Neural cell (in vitro differentiated cells): Measurements from ENCODE around the gene CDKL5. TPM values are rescaled to one million over a fixed set of nuclear protein-coding genes. Genes with fewer than 3 reads are reported as not detected.

ENCODE experiments used
- H2AFZ ChIP-seq: fragments of 200-600, 300-800 bp; sonication (generic), shearing (Covaris generic); 2 replicates; pipeline ENCODE4 v1.6.0; 2014; ENCODE audit warnings: low read depth, mild to moderate bottlenecking, antibody characterized with exemption, low read length, moderate library complexity
- H3F3A ChIP-seq: fragments of 200-600 bp; shearing (Covaris generic); 2 replicates; pipeline ENCODE4 v1.6.1; 2016; ENCODE audit warnings: mild to moderate bottlenecking, moderate library complexity, mixed read lengths, antibody characterized with exemption, low read length; ENCODE audit not compliant: insufficient read depth, poor library complexity, severe bottlenecking
- H3K27ac ChIP-seq: fragments of 200-600, 300-800 bp; sonication (generic), shearing (Covaris generic); 2 replicates; pipeline ENCODE4 v1.5.1; 2014; ENCODE audit warnings: mild to moderate bottlenecking, low read length, moderate library complexity
- H3K27me3 ChIP-seq: fragments of 300-800, 200-600 bp; sonication (generic), shearing (Covaris generic); 2 replicates; pipeline ENCODE4 v1.6.0; 2014; ENCODE audit warnings: mild to moderate bottlenecking, low read depth, low read length, moderate library complexity; ENCODE audit not compliant: insufficient read depth
- H3K36me3 ChIP-seq: fragments of 300-800, 200-600 bp; sonication (generic), shearing (Covaris generic); 2 replicates; pipeline ENCODE4 v1.5.1; 2014; ENCODE audit warnings: mild to moderate bottlenecking, antibody characterized with exemption, low read length, moderate library complexity; ENCODE audit not compliant: insufficient read depth
- H3K4me2 ChIP-seq: fragments of 300-800, 200-600 bp; sonication (generic), shearing (Covaris generic); 2 replicates; pipeline ENCODE4 v1.6.0; 2014; ENCODE audit warnings: mild to moderate bottlenecking, low read length
- H3K4me3 ChIP-seq: fragments of 300-800, 200-600 bp; sonication (generic), shearing (Covaris generic); 2 replicates; pipeline ENCODE4 v1.5.1; 2014; ENCODE audit warnings: mild to moderate bottlenecking, low read length, moderate library complexity
- H3K79me2 ChIP-seq: fragments of 200-600 bp; shearing (Covaris generic); replicated peaks from 2 replicates; pipeline ENCODE4 v1.6.0; 2014; ENCODE audit warnings: mild to moderate bottlenecking, low read length, moderate library complexity; ENCODE audit not compliant: insufficient read depth
- H3K9ac ChIP-seq: fragments of 300-800, 200-600 bp; sonication (generic), shearing (Covaris generic); 2 replicates; pipeline ENCODE4 v1.6.1; 2016; ENCODE audit warnings: mild to moderate bottlenecking, low read length, mixed read lengths
- H3K9me2 ChIP-seq: fragments of 200-600 bp; shearing (Covaris generic); 2 replicates; pipeline ENCODE4 v1.6.1; 2016; ENCODE audit warnings: mild to moderate bottlenecking, low read length, mixed read lengths; ENCODE audit not compliant: insufficient read depth
- H3K9me3 ChIP-seq: fragments of 200-600, 300-800 bp; sonication (generic), shearing (Covaris generic); 2 replicates; pipeline ENCODE4 v1.6.1; 2016; ENCODE audit warnings: mild to moderate bottlenecking, mixed run types, low read length, moderate library complexity, mixed read lengths
- H4K20me1 ChIP-seq: fragments of 200-600 bp; shearing (Covaris generic); 2 replicates; pipeline ENCODE4 v1.6.1; 2016; ENCODE audit warnings: mild to moderate bottlenecking, mixed run types; ENCODE audit not compliant: insufficient read depth
- EP300 ChIP-seq: fragments of 450-650 bp; conservative IDR thresholded peaks from 2 replicates; pipeline ENCODE4 v1.6.1; 2014; ENCODE audit warnings: antibody characterized with exemption, mild to moderate bottlenecking, moderate library complexity; ENCODE audit not compliant: poor library complexity, severe bottlenecking
- MXI1 ChIP-seq: fragments of 450-650 bp; conservative IDR thresholded peaks from 2 replicates; pipeline ENCODE4 v1.6.1; 2014; ENCODE audit warnings: antibody characterized with exemption, mild to moderate bottlenecking; ENCODE audit not compliant: poor library complexity, severe bottlenecking
- POLR2AphosphoS5 ChIP-seq: IDR thresholded peaks from 2 replicates; pipeline ENCODE4 v1.6.1; 2012
- RAD21 ChIP-seq: fragments of 450-650 bp; conservative IDR thresholded peaks from 2 replicates; pipeline ENCODE4 v1.6.1; 2014; ENCODE audit warnings: antibody characterized with exemption, mild to moderate bottlenecking, moderate library complexity
- REST ChIP-seq: IDR thresholded peaks from 2 replicates; pipeline ENCODE4 v1.6.1; 2012; ENCODE audit warnings: borderline replicate concordance
- SMC3 ChIP-seq: fragments of 450-650 bp; conservative IDR thresholded peaks from 2 replicates; pipeline ENCODE4 v1.6.1; 2014; ENCODE audit warnings: antibody characterized with exemption, mild to moderate bottlenecking, moderate library complexity; ENCODE audit not compliant: poor library complexity
- TAF1 ChIP-seq: IDR thresholded peaks from 2 replicates; pipeline ENCODE4 v1.6.1; 2012; ENCODE audit warnings: low read depth
- polyA plus RNA-seq: library from polyadenylated mRNA; depleted of rRNA; stranded (reverse); fragments of >200 nt; gene quantifications from 2 replicates; pipeline ENCODE4 v1.2.3, GENCODE V29; 2014
- TF ChIP-seq, protein P1 (sequence below): fragments of 450-650 bp; IDR thresholded peaks from 2 replicates; pipeline ENCODE4 v1.5.1; 2014; ENCODE audit warnings: antibody characterized with exemption, mild to moderate bottlenecking, moderate library complexity; ENCODE audit not compliant: poor library complexity, severe bottlenecking

The CDKL5 gene
- polyA plus RNA-seq, 1 donor from 2014 or later: 5.3 TPM

GRCh38 chrX:18676470-18676869 is 251.1 kb downstream of the CDKL5 start:
- Histone ChIP-seq H3K36me3 (no peaks in the 10 kb centered on the region), H3K79me2 (no peaks in the 10 kb centered on the region), H3K9ac (no peak overlapping the region), H3K9me3 (no peaks in the 10 kb centered on the region), H3K27ac (no peak overlapping the region), H3K4me3 (no peak overlapping the region), H3F3A (no peaks in the 10 kb centered on the region), H3K27me3 (no peaks in the 10 kb centered on the region), H4K20me1 (no peaks in the 10 kb centered on the region), H2AFZ (no peak overlapping the region), H3K4me2 (no peak overlapping the region), H3K9me2 (no peaks in the 10 kb centered on the region)
- TF ChIP-seq, protein P1, sequence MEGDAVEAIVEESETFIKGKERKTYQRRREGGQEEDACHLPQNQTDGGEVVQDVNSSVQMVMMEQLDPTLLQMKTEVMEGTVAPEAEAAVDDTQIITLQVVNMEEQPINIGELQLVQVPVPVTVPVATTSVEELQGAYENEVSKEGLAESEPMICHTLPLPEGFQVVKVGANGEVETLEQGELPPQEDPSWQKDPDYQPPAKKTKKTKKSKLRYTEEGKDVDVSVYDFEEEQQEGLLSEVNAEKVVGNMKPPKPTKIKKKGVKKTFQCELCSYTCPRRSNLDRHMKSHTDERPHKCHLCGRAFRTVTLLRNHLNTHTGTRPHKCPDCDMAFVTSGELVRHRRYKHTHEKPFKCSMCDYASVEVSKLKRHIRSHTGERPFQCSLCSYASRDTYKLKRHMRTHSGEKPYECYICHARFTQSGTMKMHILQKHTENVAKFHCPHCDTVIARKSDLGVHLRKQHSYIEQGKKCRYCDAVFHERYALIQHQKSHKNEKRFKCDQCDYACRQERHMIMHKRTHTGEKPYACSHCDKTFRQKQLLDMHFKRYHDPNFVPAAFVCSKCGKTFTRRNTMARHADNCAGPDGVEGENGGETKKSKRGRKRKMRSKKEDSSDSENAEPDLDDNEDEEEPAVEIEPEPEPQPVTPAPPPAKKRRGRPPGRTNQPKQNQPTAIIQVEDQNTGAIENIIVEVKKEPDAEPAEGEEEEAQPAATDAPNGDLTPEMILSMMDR: peak; percentile 12
- TF ChIP-seq MXI1: no peak
- no peak for TF ChIP-seq SMC3
- TF ChIP-seq POLR2AphosphoS5: no peak

GRCh38 chrX:18677161-18677869 is 251.9 kb downstream of the CDKL5 start:
- H3K79me2 ChIP-seq: no peaks in the 10 kb centered on the region
- H4K20me1 ChIP-seq: no peaks in the 10 kb centered on the region
- H3K27ac ChIP-seq: no peak overlapping the region
- no peak overlapping the region for H3K4me3 ChIP-seq
- H3K9ac ChIP-seq: no peak overlapping the region
- TF ChIP-seq POLR2AphosphoS5 (no peak), EP300 (no peak), SMC3 (no peak), MXI1 (no peak)
- H3F3A ChIP-seq: no peaks in the 10 kb centered on the region
- no peak overlapping the region for H3K4me2 ChIP-seq
- H3K27me3 ChIP-seq: no peaks in the 10 kb centered on the region
- no peaks in the 10 kb centered on the region for H3K9me3 ChIP-seq
- H3K9me2 ChIP-seq: no peaks in the 10 kb centered on the region
- H2AFZ ChIP-seq: no peak overlapping the region
- no peaks in the 10 kb centered on the region for H3K36me3 ChIP-seq

DNA sequence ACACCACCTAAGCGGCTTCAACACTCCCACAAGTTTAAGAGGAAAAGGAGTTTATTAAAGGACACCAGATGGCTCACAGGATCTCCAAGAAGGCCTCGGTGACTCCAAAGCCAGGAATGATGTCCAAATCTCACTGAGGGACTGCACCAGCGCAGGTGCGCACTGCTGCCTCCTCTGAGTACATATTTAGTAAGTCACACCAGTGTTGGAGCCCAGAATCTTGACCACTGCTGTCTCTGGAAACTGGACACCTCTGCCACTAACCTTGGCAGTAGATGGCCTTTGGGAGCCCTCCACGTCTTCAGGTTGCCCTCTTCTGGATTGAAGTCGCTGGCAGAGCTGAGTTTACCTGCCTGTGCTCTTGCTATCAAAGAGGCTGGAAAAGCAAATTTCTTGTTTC is 256.6 kb downstream of the CDKL5 start:
- no peaks in the 10 kb centered on the region for H3K9me3 ChIP-seq
- H3F3A ChIP-seq: no peaks in the 10 kb centered on the region
- H3K27ac ChIP-seq: no peak overlapping the region
- no peaks in the 10 kb centered on the region for H4K20me1 ChIP-seq
- no peak overlapping the region for H3K9ac ChIP-seq
- no peaks in the 10 kb centered on the region for H3K36me3 ChIP-seq
- H3K79me2 ChIP-seq: no peaks in the 10 kb centered on the region
- no peaks in the 10 kb centered on the region for H3K27me3 ChIP-seq
- no peak overlapping the region for H3K4me2 ChIP-seq
- no peak for TF ChIP-seq POLR2AphosphoS5
- TF ChIP-seq RAD21: no peak
- TF ChIP-seq SMC3: no peak
- no peak for TF ChIP-seq TAF1
- TF ChIP-seq EP300: no peak
- no peaks in the 10 kb centered on the region for H3K9me2 ChIP-seq
- no peak overlapping the region for H2AFZ ChIP-seq
- H3K4me3 ChIP-seq: no peak overlapping the region

- no peaks in the 10 kb centered on the region for H3K9me3 ChIP-seq
- no peaks in the 10 kb centered on the region for H3K36me3 ChIP-seq
- H3K4me2 ChIP-seq: no peak overlapping the region
- H3K9me2 ChIP-seq: no peaks in the 10 kb centered on the region
- no peak overlapping the region for H2AFZ ChIP-seq
- H4K20me1 ChIP-seq: no peaks in the 10 kb centered on the region
- TF ChIP-seq, protein P1: no peak
- TF ChIP-seq REST: no peak
- H3K79me2 ChIP-seq: no peaks in the 10 kb centered on the region
- no peak overlapping the region for H3K4me3 ChIP-seq
- H3F3A ChIP-seq: no peaks in the 10 kb centered on the region
- no peak overlapping the region for H3K27ac ChIP-seq
- H3K27me3 ChIP-seq: no peaks in the 10 kb centered on the region
- no peak overlapping the region for H3K9ac ChIP-seq
Observed at GRCh38 chrX:18682979-18683387, 257.6 kb downstream of the CDKL5 start.
